SK-N-SH (cell line): ENCODE measurements around the gene SV2B. TPM values are rescaled to one million over a fixed set of nuclear protein-coding genes. Genes with fewer than 3 reads are reported as not detected.

Experiments used
- CTCF ChIA-PET: fragments of 300-600, 350-600 bp; formaldehyde crosslinking; extraction: SDS; loops from one replicate; lab custom pipeline; 2021; lab: Yijun Ruan, JAX
- POLR2A ChIA-PET: fragments of 350-600 bp; sonication (Branson Sonifier 250); formaldehyde crosslinking; extraction: SDS; loops from one replicate; lab custom pipeline; 2020; ENCODE audit warnings: antibody characterized with exemption, inconsistent platforms; lab: Yijun Ruan, JAX
- DNase-seq: peaks from one replicate; pipeline ENCODE4 v3.0.0; 2012
- H2AFZ ChIP-seq: fragments of 200-600 bp; sonication (generic); 2 replicates; pipeline ENCODE4 v1.8.1; 2016; ENCODE audit warnings: antibody characterized with exemption, mild to moderate bottlenecking, low read depth
- H3F3A ChIP-seq: fragments of 200-600 bp; sonication (generic); replicated peaks from 2 replicates; pipeline ENCODE3; 2016; ENCODE audit warnings: antibody characterized with exemption, mild to moderate bottlenecking; ENCODE audit not compliant: insufficient read depth
- H3K27ac ChIP-seq, 2 experiments: fragments of 200-500 bp in 1 of 2; fragments of 200-600 bp in 1 of 2; sonication (Bioruptor generic) in 1 of 2; sonication (generic), shearing (Covaris generic) in 1 of 2; 2 replicates each; pipeline versions ENCODE4 v1.5.1 to v1.6.1; 2014 to 2016; ENCODE audit warnings: low read depth in 2 of 2, inconsistent platforms in 1 of 2, low read length in 1 of 2, mild to moderate bottlenecking in 1 of 2, mixed read lengths in 1 of 2
- H3K27me3 ChIP-seq: fragments of 200-600 bp; sonication (generic), shearing (Covaris generic); 2 replicates; pipeline ENCODE4 v1.6.1; 2016; ENCODE audit warnings: mixed run types; ENCODE audit not compliant: insufficient read depth
- H3K36me3 ChIP-seq, 2 experiments: fragments of 200-500 bp in 1 of 2; fragments of 200-600 bp in 1 of 2; sonication (Bioruptor generic) in 1 of 2; sonication (generic) in 1 of 2; replicated peaks in 1 of 2; 2 replicates each; pipeline versions ENCODE3 to v1.5.1; 2014 to 2016; ENCODE audit warnings: low read length in 1 of 2, mild to moderate bottlenecking in 1 of 2; ENCODE audit not compliant: insufficient read depth in 2 of 2, control insufficient read depth in 1 of 2
- H3K4me1 ChIP-seq, 2 experiments: fragments of 200-500 bp in 1 of 2; fragments of 200-600 bp in 1 of 2; sonication (Bioruptor generic) in 1 of 2; sonication (generic), shearing (Covaris generic) in 1 of 2; 2 replicates each; pipeline versions ENCODE4 v1.5.1 to v1.6.1; 2014 to 2016; ENCODE audit warnings: low read depth in 1 of 2, low read length in 1 of 2, mixed run types in 1 of 2; ENCODE audit not compliant: insufficient read depth in 2 of 2, control insufficient read depth in 1 of 2
- H3K4me2 ChIP-seq: fragments of 200-600 bp; sonication (generic), shearing (Covaris generic); 2 replicates; pipeline ENCODE4 v1.6.1; 2017; ENCODE audit warnings: mixed run types
- H3K4me3 ChIP-seq, 2 experiments: fragments of 200-500 bp in 1 of 2; fragments of 200-600 bp in 1 of 2; sonication (Bioruptor generic) in 1 of 2; sonication (generic), shearing (Covaris generic) in 1 of 2; 2 replicates each; pipeline versions ENCODE4 v1.5.1 to v1.8.1; 2014 to 2016; ENCODE audit warnings: low read depth in 2 of 2, inconsistent platforms in 1 of 2, low read length in 1 of 2, mild to moderate bottlenecking in 1 of 2, mixed read lengths in 1 of 2, moderate library complexity in 1 of 2
- H3K79me2 ChIP-seq: fragments of 200-600 bp; sonication (generic); 2 replicates; pipeline ENCODE4 v1.8.1; 2017; ENCODE audit warnings: mild to moderate bottlenecking; ENCODE audit not compliant: insufficient read depth
- H3K9ac ChIP-seq: fragments of 200-600 bp; sonication (generic); 2 replicates; pipeline ENCODE4 v1.6.1; 2017; ENCODE audit warnings: mixed run types
- H3K9me2 ChIP-seq: fragments of 200-600 bp; sonication (generic); 2 replicates; pipeline ENCODE4 v1.6.1; 2017; ENCODE audit warnings: mixed run types
- H3K9me3 ChIP-seq: fragments of 200-600 bp; sonication (generic); 2 replicates; pipeline ENCODE4 v1.6.1; 2017; ENCODE audit warnings: mixed run types, mild to moderate bottlenecking, moderate library complexity
- H4K20me1 ChIP-seq: fragments of 200-600 bp; sonication (generic); 2 replicates; pipeline ENCODE4 v1.6.1; 2017; ENCODE audit warnings: mild to moderate bottlenecking, mixed run types; ENCODE audit not compliant: insufficient read depth
- ELF1 ChIP-seq: IDR thresholded peaks from 2 replicates; pipeline ENCODE4 v1.4.0; 2012
- EP300 ChIP-seq, 2 experiments: IDR thresholded peaks; 2 replicates each; pipeline versions ENCODE4 v1.4.0 to v1.6.1; 2012; ENCODE audit warnings: borderline replicate concordance in 1 of 2, low read depth in 1 of 2, low read length in 1 of 2
- EZH2phosphoT487 ChIP-seq: fragments of 200-600 bp; sonication (generic); IDR thresholded peaks from 2 replicates; pipeline ENCODE4 v1.6.1; 2017; ENCODE audit warnings: low read depth, mixed run types, mild to moderate bottlenecking, antibody characterized with exemption, moderate library complexity, borderline replicate concordance
- FOSL2 ChIP-seq: IDR thresholded peaks from 2 replicates; pipeline ENCODE4 v1.4.0; 2012; ENCODE audit warnings: low read depth, mild to moderate bottlenecking, moderate library complexity, borderline replicate concordance
- FOXJ3 ChIP-seq: sonication (generic); formaldehyde crosslinking; IDR thresholded peaks from 2 replicates; pipeline ENCODE4 v1.5.1; 2020; ENCODE audit warnings: mild to moderate bottlenecking, missing genetic modification reagents
- GABPA ChIP-seq: IDR thresholded peaks from 2 replicates; pipeline ENCODE4 v1.4.0; 2012; ENCODE audit warnings: low read depth, mild to moderate bottlenecking
- GATA2 ChIP-seq: sonication (generic); formaldehyde crosslinking; IDR thresholded peaks from 2 replicates; pipeline ENCODE4 v1.5.0; 2020; ENCODE audit warnings: mild to moderate bottlenecking, missing genetic modification reagents
- MXI1 ChIP-seq: IDR thresholded peaks from 2 replicates; pipeline ENCODE4 v1.6.1; 2012; ENCODE audit warnings: mild to moderate bottlenecking, low read depth, low read length, improper control_type of control experiment
- NFIC ChIP-seq: IDR thresholded peaks from 2 replicates; pipeline ENCODE4 v1.4.0; 2012; ENCODE audit warnings: borderline replicate concordance
- NRF1 ChIP-seq: IDR thresholded peaks from 2 replicates; pipeline ENCODE4 v1.6.1; 2012; ENCODE audit warnings: low read depth, mild to moderate bottlenecking, low read length
- POLR2AphosphoS5 ChIP-seq: IDR thresholded peaks from 2 replicates; pipeline ENCODE4 v1.6.1; 2012; ENCODE audit warnings: low read depth, low read length
- RAD21 ChIP-seq: IDR thresholded peaks from 2 replicates; pipeline ENCODE4 v1.6.1; 2012; ENCODE audit warnings: mild to moderate bottlenecking, low read length
- RXRA ChIP-seq: IDR thresholded peaks from 2 replicates; pipeline ENCODE4 v1.4.0; 2012; ENCODE audit warnings: low read depth, mild to moderate bottlenecking, borderline replicate concordance
- SIN3A ChIP-seq: IDR thresholded peaks from 2 replicates; pipeline ENCODE4 v1.6.1; 2012; ENCODE audit warnings: low read depth, mild to moderate bottlenecking, low read length, moderate library complexity, borderline replicate concordance
- TAF1 ChIP-seq: IDR thresholded peaks from 2 replicates; pipeline ENCODE4 v1.6.1; 2012; ENCODE audit warnings: low read depth, mild to moderate bottlenecking, low read length, moderate library complexity, borderline replicate concordance
- TCF12 ChIP-seq: IDR thresholded peaks from 2 replicates; pipeline ENCODE4 v1.4.0; 2012
- TEAD4 ChIP-seq: IDR thresholded peaks from 2 replicates; pipeline ENCODE4 v1.4.0; 2012; ENCODE audit warnings: mild to moderate bottlenecking, borderline replicate concordance; ENCODE audit not compliant: insufficient read depth
- whole genome bisulfite sequencing: methylation state at CpG from one replicate; pipeline ENCODE4 v1.1.6; 2017; ENCODE audit warnings: low lambda C conversion rate; 5-methylcytosine and 5-hydroxymethylcytosine counted together
- polyA plus RNA-seq, 3 experiments: library from polyadenylated mRNA; depleted of rRNA; stranded (reverse); fragments of >200 nt; gene quantifications; 2 replicates each; pipeline ENCODE4 v1.2.3, GENCODE V29; 2012
- TF ChIP-seq, protein P1 (sequence below): fragments of 150-350 bp; IDR thresholded peaks from 2 replicates; pipeline ENCODE4 v1.6.1; 2016; ENCODE audit warnings: mild to moderate bottlenecking, low read depth, low read length
- TF ChIP-seq, protein P2 (sequence below): IDR thresholded peaks from 2 replicates; pipeline ENCODE4; 2012
- TF ChIP-seq, protein P3 (sequence below): fragments of 150-350 bp; IDR thresholded peaks from 2 replicates; pipeline ENCODE4 v1.6.1; 2017; ENCODE audit warnings: antibody characterized with exemption, low read length, low read depth, borderline replicate concordance
- TF ChIP-seq, protein P4 (sequence below): IDR thresholded peaks from 2 replicates; pipeline ENCODE4 v1.4.0; 2012; ENCODE audit warnings: low read depth, borderline replicate concordance
- TF ChIP-seq, protein P5 (sequence below): IDR thresholded peaks from 2 replicates; pipeline ENCODE4 v1.4.0; 2012; ENCODE audit warnings: low read depth, borderline replicate concordance

Gene SV2B
- polyA plus RNA-seq, 1 of the 3 experiments (the other 2 are of a cell fraction), result not detected

DNA sequence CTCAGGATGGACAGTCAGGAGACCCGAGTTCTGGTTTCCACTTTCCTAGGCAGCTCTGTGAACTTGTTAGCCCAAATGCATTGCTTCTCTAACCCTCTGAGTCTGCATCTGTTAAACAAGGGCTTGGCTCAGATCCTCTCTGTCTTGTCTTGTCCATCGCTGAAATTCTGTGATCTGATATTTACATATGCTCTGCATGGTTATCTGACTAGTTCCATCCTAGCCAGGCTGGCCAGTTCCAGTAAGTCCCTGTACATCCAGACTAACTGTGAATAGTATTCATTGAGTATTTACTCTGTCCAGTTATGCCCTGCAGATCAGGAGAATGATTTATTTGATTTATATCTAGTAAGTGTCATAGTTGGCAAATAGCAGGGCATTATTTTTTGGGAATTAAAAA lies 27.0 kb upstream of the SV2B start:
- no peak for DNase-seq
- no peaks in the 10 kb centered on the region for H3F3A ChIP-seq
- H2AFZ ChIP-seq, result no peak overlapping the region
- H3K36me3 ChIP-seq, result no peaks in the 10 kb centered on the region
- CTCF ChIA-PET, result interaction anchor here (1.0 to 1.7 kb wide), 3 partner anchors 17 to 174 kb away, joined by 3 to 5 read pairs (median 4); no protein-coding TSS in a partner anchor
- H3K27ac ChIP-seq, result no peak overlapping the region
- H3K4me2 ChIP-seq, result no peak overlapping the region
- no peak overlapping the region for H3K9ac ChIP-seq
- peaks cover 0 to 7% of the 10 kb centered on the region in 2 experiments; a peak in 1 of 4 replicates for H3K4me1 ChIP-seq
- no peaks in the 10 kb centered on the region for H3K79me2 ChIP-seq
- H3K4me3 ChIP-seq, result no peak overlapping the region
- WGBS, result 22% methylated on average over 2 of the region's 2 CpGs
- TF ChIP-seq POLR2AphosphoS5, result no peak
- TF ChIP-seq RAD21, result no peak
- TF ChIP-seq, all 33 proteins: peak for 0
- H3K27me3 ChIP-seq, result no peaks in the 10 kb centered on the region
- no peaks in the 10 kb centered on the region for H3K9me3 ChIP-seq
- H4K20me1 ChIP-seq, result no peaks in the 10 kb centered on the region
- POLR2A ChIA-PET, result no interaction called here
- H3K9me2 ChIP-seq, result no peaks in the 10 kb centered on the region

DNA sequence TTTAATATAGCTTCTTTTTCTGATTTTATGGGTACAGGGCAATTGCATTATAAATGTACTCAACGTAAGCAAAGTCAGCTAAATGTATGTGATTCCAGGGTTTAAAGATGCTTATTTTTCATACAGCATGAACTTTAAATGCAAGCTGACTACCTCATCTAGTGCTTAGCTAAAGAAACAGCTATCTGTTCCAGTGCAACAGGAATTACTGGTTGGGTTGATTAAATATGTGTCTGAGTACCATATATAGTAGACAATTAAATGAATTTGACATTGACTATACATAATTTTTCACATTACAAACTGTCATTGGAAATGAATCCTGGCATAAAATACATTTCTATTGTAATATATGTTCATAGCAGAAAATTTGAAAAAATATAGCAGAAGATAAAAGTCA lies 26.3 kb upstream of the SV2B start:
- H3K79me2 ChIP-seq, result no peaks in the 10 kb centered on the region
- no peaks in the 10 kb centered on the region for H3F3A ChIP-seq
- no peak overlapping the region for H3K27ac ChIP-seq
- no peak overlapping the region for H2AFZ ChIP-seq
- POLR2A ChIA-PET, result no interaction called here
- WGBS, result 47% methylated on average over 1 of the region's 1 CpG
- H3K36me3 ChIP-seq, result no peaks in the 10 kb centered on the region
- H3K9ac ChIP-seq, result no peak overlapping the region
- no peaks in the 10 kb centered on the region for H3K9me3 ChIP-seq
- CTCF ChIA-PET, result interaction anchor here (1.0 to 1.7 kb wide), 3 partner anchors 18 to 173 kb away, joined by 3 to 5 read pairs (median 4); no protein-coding TSS in a partner anchor
- H3K27me3 ChIP-seq, result no peaks in the 10 kb centered on the region
- no peaks in the 10 kb centered on the region for H3K9me2 ChIP-seq
- H4K20me1 ChIP-seq, result no peaks in the 10 kb centered on the region
- no peak overlapping the region for H3K4me3 ChIP-seq
- peaks cover 0 to 7% of the 10 kb centered on the region in 2 experiments; a peak in 1 of 4 replicates for H3K4me1 ChIP-seq
- H3K4me2 ChIP-seq, result no peak overlapping the region
- no peak for DNase-seq
- TF ChIP-seq, protein P1, sequence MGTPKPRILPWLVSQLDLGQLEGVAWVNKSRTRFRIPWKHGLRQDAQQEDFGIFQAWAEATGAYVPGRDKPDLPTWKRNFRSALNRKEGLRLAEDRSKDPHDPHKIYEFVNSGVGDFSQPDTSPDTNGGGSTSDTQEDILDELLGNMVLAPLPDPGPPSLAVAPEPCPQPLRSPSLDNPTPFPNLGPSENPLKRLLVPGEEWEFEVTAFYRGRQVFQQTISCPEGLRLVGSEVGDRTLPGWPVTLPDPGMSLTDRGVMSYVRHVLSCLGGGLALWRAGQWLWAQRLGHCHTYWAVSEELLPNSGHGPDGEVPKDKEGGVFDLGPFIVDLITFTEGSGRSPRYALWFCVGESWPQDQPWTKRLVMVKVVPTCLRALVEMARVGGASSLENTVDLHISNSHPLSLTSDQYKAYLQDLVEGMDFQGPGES, result no peak
- TF ChIP-seq TEAD4 (no peak), MXI1 (no peak), NRF1 (no peak), FOXJ3 (CRISPR knock-in tag) (no peak), GATA2 (no peak), EP300 (IDR thresholded peaks at IDR 0.05; ENCODE audit: borderline replicate concordance in 1 of 2, low read depth in 1 of 2, low read length in 1 of 2) (no peak), ELF1 (no peak), TAF1 (no peak), TCF12 (no peak), RXRA (no peak), GABPA (no peak), EZH2phosphoT487 (no peak), NFIC (no peak), FOSL2 (no peak), SIN3A (no peak)
- TF ChIP-seq, protein P2, sequence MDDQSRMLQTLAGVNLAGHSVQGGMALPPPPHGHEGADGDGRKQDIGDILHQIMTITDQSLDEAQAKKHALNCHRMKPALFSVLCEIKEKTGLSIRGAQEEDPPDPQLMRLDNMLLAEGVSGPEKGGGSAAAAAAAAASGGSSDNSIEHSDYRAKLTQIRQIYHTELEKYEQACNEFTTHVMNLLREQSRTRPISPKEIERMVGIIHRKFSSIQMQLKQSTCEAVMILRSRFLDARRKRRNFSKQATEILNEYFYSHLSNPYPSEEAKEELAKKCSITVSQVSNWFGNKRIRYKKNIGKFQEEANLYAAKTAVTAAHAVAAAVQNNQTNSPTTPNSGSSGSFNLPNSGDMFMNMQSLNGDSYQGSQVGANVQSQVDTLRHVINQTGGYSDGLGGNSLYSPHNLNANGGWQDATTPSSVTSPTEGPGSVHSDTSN, result no peak
- TF ChIP-seq, protein P3, sequence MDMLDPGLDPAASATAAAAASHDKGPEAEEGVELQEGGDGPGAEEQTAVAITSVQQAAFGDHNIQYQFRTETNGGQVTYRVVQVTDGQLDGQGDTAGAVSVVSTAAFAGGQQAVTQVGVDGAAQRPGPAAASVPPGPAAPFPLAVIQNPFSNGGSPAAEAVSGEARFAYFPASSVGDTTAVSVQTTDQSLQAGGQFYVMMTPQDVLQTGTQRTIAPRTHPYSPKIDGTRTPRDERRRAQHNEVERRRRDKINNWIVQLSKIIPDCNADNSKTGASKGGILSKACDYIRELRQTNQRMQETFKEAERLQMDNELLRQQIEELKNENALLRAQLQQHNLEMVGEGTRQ, result no peak
- TF ChIP-seq, protein P4, sequence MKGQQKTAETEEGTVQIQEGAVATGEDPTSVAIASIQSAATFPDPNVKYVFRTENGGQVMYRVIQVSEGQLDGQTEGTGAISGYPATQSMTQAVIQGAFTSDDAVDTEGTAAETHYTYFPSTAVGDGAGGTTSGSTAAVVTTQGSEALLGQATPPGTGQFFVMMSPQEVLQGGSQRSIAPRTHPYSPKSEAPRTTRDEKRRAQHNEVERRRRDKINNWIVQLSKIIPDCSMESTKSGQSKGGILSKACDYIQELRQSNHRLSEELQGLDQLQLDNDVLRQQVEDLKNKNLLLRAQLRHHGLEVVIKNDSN, result no peak
- TF ChIP-seq, protein P5, sequence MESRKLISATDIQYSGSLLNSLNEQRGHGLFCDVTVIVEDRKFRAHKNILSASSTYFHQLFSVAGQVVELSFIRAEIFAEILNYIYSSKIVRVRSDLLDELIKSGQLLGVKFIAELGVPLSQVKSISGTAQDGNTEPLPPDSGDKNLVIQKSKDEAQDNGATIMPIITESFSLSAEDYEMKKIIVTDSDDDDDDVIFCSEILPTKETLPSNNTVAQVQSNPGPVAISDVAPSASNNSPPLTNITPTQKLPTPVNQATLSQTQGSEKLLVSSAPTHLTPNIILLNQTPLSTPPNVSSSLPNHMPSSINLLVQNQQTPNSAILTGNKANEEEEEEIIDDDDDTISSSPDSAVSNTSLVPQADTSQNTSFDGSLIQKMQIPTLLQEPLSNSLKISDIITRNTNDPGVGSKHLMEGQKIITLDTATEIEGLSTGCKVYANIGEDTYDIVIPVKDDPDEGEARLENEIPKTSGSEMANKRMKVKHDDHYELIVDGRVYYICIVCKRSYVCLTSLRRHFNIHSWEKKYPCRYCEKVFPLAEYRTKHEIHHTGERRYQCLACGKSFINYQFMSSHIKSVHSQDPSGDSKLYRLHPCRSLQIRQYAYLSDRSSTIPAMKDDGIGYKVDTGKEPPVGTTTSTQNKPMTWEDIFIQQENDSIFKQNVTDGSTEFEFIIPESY, result no peak
